A549 (cell line): ENCODE data around the gene CA12. TPM values are rescaled to one million over a fixed set of nuclear protein-coding genes. Genes with fewer than 3 reads are reported as not detected.

Experiments
- ATAC-seq, 2 experiments: fragments of 200-7000 bp in 1 of 2; fragments of >200 bp in 1 of 2; cut with Nextera tagmentation in 1 of 2; cut with Tn5 transposase in 1 of 2; 3 replicates each; pipeline versions ENCODE4 v1.8.0 to v1.9.1; 2018 to 2020; ENCODE audit warnings: mild to moderate bottlenecking in 1 of 2, moderate library complexity in 1 of 2
- CTCF ChIA-PET: fragments of 300-600 bp; sonication (Branson Sonifier 250); formaldehyde crosslinking; extraction: SDS; loops from one replicate; lab custom pipeline; 2021; ENCODE audit warnings: antibody characterized with exemption, inconsistent platforms; lab: Yijun Ruan, JAX
- POLR2A ChIA-PET: fragments of 350-600 bp; formaldehyde crosslinking; extraction: SDS; loops from one replicate; lab custom pipeline; 2021; ENCODE audit warnings: antibody characterized with exemption, inconsistent platforms; lab: Yijun Ruan, JAX
- DNase-seq, 2 experiments: peaks; one replicate each; pipeline versions ENCODE4 v3.0.0 to v3.0.0-alpha.2; 2011 to 2016; ENCODE audit warnings: low read depth in 1 of 2, low spot score in 1 of 2
- FAIRE-seq: peaks from 2 replicates; lab custom pipeline; 2011; peaks lifted over from hg19 to GRCh38; lab: Jason Lieb, UNC
- H3K27ac ChIP-seq, 2 experiments: fragments of >200 bp; sonication (Bioruptor Twin); formaldehyde crosslinking; 3 replicates each; pipeline ENCODE4 v1.5.1; 2016 to 2017
- H3K4me1 ChIP-seq: fragments of >200 bp; sonication (Bioruptor Twin); formaldehyde crosslinking; 3 replicates; pipeline ENCODE4 v1.6.1; 2016
- H3K4me2 ChIP-seq: fragments of >200 bp; sonication (Bioruptor Twin); formaldehyde crosslinking; 3 replicates; pipeline ENCODE4 v1.6.1; 2016
- H3K4me3 ChIP-seq: fragments of >200 bp; sonication (Bioruptor Twin); formaldehyde crosslinking; 3 replicates; pipeline ENCODE4 v1.5.1; 2016
- H3K9me3 ChIP-seq: fragments of >200 bp; sonication (Bioruptor Twin); formaldehyde crosslinking; 3 replicates; pipeline ENCODE4 v1.6.1; 2016
- ATOH8 ChIP-seq: fragments of 250-450 bp; sonication (Bioruptor Pico); IDR thresholded peaks from 2 replicates; pipeline ENCODE4 v1.5.0; 2020; ENCODE audit warnings: low read depth, mild to moderate bottlenecking, moderate library complexity
- CEBPB ChIP-seq, 2 experiments: fragments of >200 bp in 1 of 2; sonication (Bioruptor Twin) in 1 of 2; formaldehyde crosslinking in 1 of 2; IDR thresholded peaks; 2 replicates each; pipeline ENCODE4 v1.6.1; 2012 to 2016
- EHMT2 ChIP-seq: fragments of 200-600 bp; sonication (generic); IDR thresholded peaks from 2 replicates; pipeline ENCODE4 v1.6.1; 2016; ENCODE audit warnings: antibody characterized with exemption, low read depth, mild to moderate bottlenecking, moderate library complexity
- ESRRA ChIP-seq: fragments of 150-350 bp; IDR thresholded peaks from 2 replicates; pipeline ENCODE4 v1.6.1; 2014; ENCODE audit warnings: mild to moderate bottlenecking, low read length, borderline replicate concordance
- FOSB ChIP-seq: fragments of 250-450 bp; sonication (Bioruptor Pico); IDR thresholded peaks from 2 replicates; pipeline ENCODE4 v1.5.0; 2020; ENCODE audit warnings: mild to moderate bottlenecking, moderate library complexity
- FOSL2 ChIP-seq, 2 experiments: fragments of 450-650 bp in 1 of 2; fragments of >200 bp in 1 of 2; sonication (Bioruptor Twin) in 1 of 2; formaldehyde crosslinking; IDR thresholded peaks; 2 replicates each; pipeline versions ENCODE4 v1.5.0 to v1.6.1; 2016 to 2020; ENCODE audit warnings: mild to moderate bottlenecking in 1 of 2, moderate library complexity in 1 of 2
- FOXS1 ChIP-seq: fragments of 250-450 bp; sonication (Bioruptor Pico); IDR thresholded peaks from 2 replicates; pipeline ENCODE4 v1.5.0; 2020; ENCODE audit warnings: mild to moderate bottlenecking, moderate library complexity
- GATA3 ChIP-seq: IDR thresholded peaks from 2 replicates; pipeline ENCODE4 v1.6.1; 2012; ENCODE audit warnings: borderline replicate concordance
- HES2 ChIP-seq: fragments of >200 bp; sonication (Bioruptor Twin); formaldehyde crosslinking; IDR thresholded peaks from 2 replicates; pipeline ENCODE4 v1.6.1; 2016
- HMGXB4 ChIP-seq: fragments of 250-450 bp; sonication (Bioruptor Pico); IDR thresholded peaks from 2 replicates; pipeline ENCODE4 v1.5.0; 2021; ENCODE audit warnings: mild to moderate bottlenecking, moderate library complexity, borderline replicate concordance
- KDM1A ChIP-seq: fragments of 200-600 bp; sonication (generic); IDR thresholded peaks from 2 replicates; pipeline ENCODE4 v1.6.1; 2016; ENCODE audit warnings: low read depth, mild to moderate bottlenecking
- MAFK ChIP-seq: fragments of 450-650 bp; IDR thresholded peaks from 2 replicates; pipeline ENCODE4 v1.6.1; 2014; ENCODE audit not compliant: partially characterized antibody
- MYC ChIP-seq: IDR thresholded peaks from 2 replicates; pipeline ENCODE4 v1.6.1; 2012; ENCODE audit warnings: mild to moderate bottlenecking, inconsistent platforms, low read length, improper control_type of control experiment, borderline replicate concordance
- NFE2L2 ChIP-seq: fragments of 150-350 bp; conservative IDR thresholded peaks from 2 replicates; pipeline ENCODE4 v1.6.1; 2014; ENCODE audit warnings: low read length
- NPAS2 ChIP-seq: fragments of 250-450 bp; sonication (Bioruptor Pico); IDR thresholded peaks from 2 replicates; pipeline ENCODE4 v1.8.0; 2022; ENCODE audit warnings: mild to moderate bottlenecking, moderate library complexity, borderline replicate concordance
- PBX3 ChIP-seq: IDR thresholded peaks from 2 replicates; pipeline ENCODE4 v1.6.1; 2012
- PHF8 ChIP-seq: fragments of 200-600 bp; sonication (generic); IDR thresholded peaks from 2 replicates; pipeline ENCODE4 v1.6.1; 2016; ENCODE audit warnings: low read depth, mild to moderate bottlenecking, antibody characterized with exemption, moderate library complexity, borderline replicate concordance
- REST ChIP-seq: fragments of 200-600 bp; sonication (generic); IDR thresholded peaks from 2 replicates; pipeline ENCODE4 v1.6.1; 2016; ENCODE audit warnings: antibody characterized with exemption, mild to moderate bottlenecking, moderate library complexity
- RNF2 ChIP-seq: fragments of 200-600 bp; sonication (generic); IDR thresholded peaks from 2 replicates; pipeline ENCODE4 v1.6.1; 2016; ENCODE audit warnings: low read depth, mild to moderate bottlenecking, antibody characterized with exemption, moderate library complexity, borderline replicate concordance
- SREBF2 ChIP-seq: fragments of 450-650 bp; IDR thresholded peaks from 2 replicates; pipeline ENCODE4 v1.6.1; 2014; ENCODE audit warnings: mild to moderate bottlenecking, moderate library complexity
- TFCP2L1 ChIP-seq: fragments of 250-450 bp; sonication (Bioruptor Pico); IDR thresholded peaks from 2 replicates; pipeline ENCODE4 v1.5.0; 2021; ENCODE audit warnings: mild to moderate bottlenecking
- WGBS: methylation state at CpG from one replicate; pipeline ENCODE4 v1.1.6; 2017; ENCODE audit errors: missing lambda C conversion rate; 5-methylcytosine and 5-hydroxymethylcytosine counted together
- polyA plus RNA-seq, 4 experiments: library from polyadenylated mRNA; depleted of rRNA in 3 of 4; stranded (reverse); fragments of >200 nt; fragmentation: RNase III in 1 of 4; extraction: RNeasy Plus Mini Kit Qiagen cat#74134 plus additional on column Dnase treatment in 1 of 4; gene quantifications; 2 replicates in 3 of 4; 3 replicates in 1 of 4; pipeline ENCODE4 v1.2.3, GENCODE V29; 2011 to 2017

Gene CA12
- polyA plus RNA-seq, 2 of the 4 experiments (the other 2 are of a cell fraction) = 129 to 323 TPM

- TF ChIP-seq HMGXB4 (CRISPR knock-in tag) (no peak), FOXS1 (CRISPR knock-in tag) (no peak), TFCP2L1 (no peak)
Observed at GRCh38 chr15:63341898-63342297, 39.7 kb downstream of the CA12 start (continued).

GRCh38 chr15:63340878-63341277 is 40.8 kb downstream of the CA12 start:
- ChIA-PET CTCF (interaction anchor here (0.8 to 1.9 kb wide), 6 partner anchors 9 to 39 kb away, joined by 3 to 6 read pairs (median 3); no protein-coding TSS in a partner anchor), POLR2A (no interaction called here)
- no peak overlapping the region for H3K4me2 ChIP-seq
- DNase-seq = no peak
- no peak for FAIRE-seq
- no peak for ATAC-seq
- WGBS = 88% methylated on average over 3 of the region's 3 CpGs
- TF ChIP-seq MAFK (no peak), KDM1A (no peak), CEBPB (IDR thresholded peaks at IDR 0.05) (no peak), ATOH8 (CRISPR knock-in tag) (no peak), MYC (no peak), FOSB (no peak), FOXS1 (CRISPR knock-in tag) (no peak), SREBF2 (no peak), EHMT2 (no peak), REST (no peak), NFE2L2 (no peak), RNF2 (no peak), HES2 (no peak), FOSL2 (IDR thresholded peaks at IDR 0.05) (no peak), FOSL2 (CRISPR knock-in tag; IDR thresholded peaks at IDR 0.05) (no peak), NPAS2 (CRISPR knock-in tag) (no peak), ESRRA (no peak), PHF8 (no peak), GATA3 (no peak), PBX3 (no peak)
- peaks cover 18% of the 10 kb centered on the region for H3K4me1 ChIP-seq
- H3K27ac ChIP-seq = no peak overlapping the region; a peak in 1 of 6 replicates
- no peak overlapping the region for H3K4me3 ChIP-seq
- no peaks in the 10 kb centered on the region for H3K9me3 ChIP-seq
